Glomerular visceral epithelial cell (primary cell): ENCODE results near the gene ALX3.
"Not testable (repeated sequence)": the region's sequence is repeated elsewhere in the genome, so short reads cannot be mapped to it uniquely, and the experiment has no call there.

ENCODE experiments used
- DNase-seq: peaks from one replicate; pipeline ENCODE4 v3.0.0-alpha.2; 2016; ENCODE audit errors: extremely low spot score

Gene ALX3

GRCh38 chr1:110089561-110090275 is 19.2 kb upstream of the ALX3 start:
- no peak for DNase-seq

GRCh38 chr1:110088739-110089316 is 18.4 kb upstream of the ALX3 start:
- no peak for DNase-seq

DNA sequence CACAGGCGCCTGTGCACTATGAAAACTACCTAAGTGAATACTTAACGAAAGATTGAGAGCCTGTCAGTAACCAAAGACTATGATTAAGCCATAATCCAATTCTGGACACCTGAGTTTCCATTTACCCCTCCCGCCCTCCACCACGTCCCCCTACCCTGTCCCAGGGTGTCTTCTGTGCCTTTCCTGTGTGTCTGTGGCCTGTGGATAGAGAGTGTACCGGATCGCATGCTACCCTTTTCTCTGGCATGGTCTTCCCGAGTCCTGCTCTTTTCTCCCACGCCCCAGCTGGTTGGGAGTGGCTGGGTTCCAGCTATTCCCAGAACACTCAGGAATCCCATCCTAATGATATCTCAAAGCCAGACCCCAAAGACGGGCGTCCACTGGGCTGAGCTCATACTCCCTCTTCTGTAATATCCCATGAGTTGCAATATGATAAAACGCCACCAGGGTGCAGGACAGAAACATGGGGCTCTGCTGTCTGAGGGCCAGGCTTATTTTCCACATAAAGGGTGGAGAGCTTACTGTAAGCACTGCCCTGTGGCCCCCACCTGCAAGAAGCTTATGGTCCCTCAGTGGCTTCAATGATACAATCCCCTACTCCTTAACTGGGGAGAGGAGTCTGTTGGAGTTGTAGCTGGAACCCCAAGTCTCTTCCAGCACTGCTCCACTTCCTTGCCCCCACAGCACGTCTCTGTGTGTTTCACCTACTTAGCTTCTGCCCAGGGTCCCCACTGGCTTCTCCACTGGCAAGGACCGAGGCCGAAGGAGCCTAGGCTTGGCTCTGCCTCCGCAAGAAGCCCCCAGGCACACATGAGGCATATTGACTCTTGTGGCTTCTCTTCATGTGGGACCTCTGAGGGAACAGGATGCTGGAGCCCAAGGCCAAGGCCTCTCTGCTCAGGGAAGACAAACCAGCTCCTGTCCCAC is 17.6 kb upstream of the ALX3 start:
- peak; percentile 51 for DNase-seq

- DNase-seq: no peak
Observed at GRCh38 chr1:110086961-110087360, 16.5 kb upstream of the ALX3 start.

GRCh38 chr1:110085671-110086070 is 15.2 kb upstream of the ALX3 start:
- DNase-seq: no peak

DNA sequence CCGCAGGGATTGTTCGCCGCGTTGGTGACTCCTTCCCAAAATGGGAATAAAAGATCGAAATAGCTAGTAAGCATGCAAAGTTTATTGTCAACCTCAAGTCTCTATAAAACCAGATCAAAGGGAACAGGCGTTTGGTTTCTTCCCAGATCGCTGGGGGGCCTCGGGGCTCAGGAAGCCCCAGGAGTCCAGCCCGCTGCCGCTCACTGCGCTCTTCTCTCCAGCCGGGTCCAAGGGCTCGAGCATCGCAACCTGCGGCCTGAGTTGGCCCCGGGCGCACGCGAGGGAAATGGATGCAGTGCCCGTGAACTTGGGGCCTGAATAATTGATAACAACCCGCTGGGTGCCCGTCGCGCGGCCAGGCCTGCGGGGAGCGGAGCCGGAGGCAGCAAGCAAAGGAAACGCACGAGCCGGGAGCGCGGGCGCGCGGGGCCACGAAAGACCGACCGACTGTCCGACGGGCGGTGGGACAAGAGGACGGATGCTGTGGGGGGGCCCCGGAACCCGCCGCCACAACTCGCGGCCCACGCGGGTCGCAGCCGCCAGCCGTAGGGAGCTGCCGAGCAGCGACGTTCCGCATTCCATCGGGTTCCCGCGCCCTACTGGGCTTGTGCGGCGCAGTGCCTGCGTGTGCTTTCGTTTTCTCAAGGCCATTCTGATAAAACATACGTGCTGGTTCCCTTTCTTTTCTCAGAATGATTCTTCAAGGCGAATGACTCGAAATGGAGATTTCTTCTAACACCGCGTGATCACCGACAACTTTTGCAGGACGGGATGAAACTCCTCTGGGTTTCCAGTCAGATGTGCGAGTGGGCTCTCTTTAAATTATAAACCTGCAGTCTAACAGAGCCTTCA is 14.0 kb upstream of the ALX3 start:
- no peak for DNase-seq

GRCh38 chr1:110083866-110084226 is 13.4 kb upstream of the ALX3 start:
- no peak for DNase-seq

DNA sequence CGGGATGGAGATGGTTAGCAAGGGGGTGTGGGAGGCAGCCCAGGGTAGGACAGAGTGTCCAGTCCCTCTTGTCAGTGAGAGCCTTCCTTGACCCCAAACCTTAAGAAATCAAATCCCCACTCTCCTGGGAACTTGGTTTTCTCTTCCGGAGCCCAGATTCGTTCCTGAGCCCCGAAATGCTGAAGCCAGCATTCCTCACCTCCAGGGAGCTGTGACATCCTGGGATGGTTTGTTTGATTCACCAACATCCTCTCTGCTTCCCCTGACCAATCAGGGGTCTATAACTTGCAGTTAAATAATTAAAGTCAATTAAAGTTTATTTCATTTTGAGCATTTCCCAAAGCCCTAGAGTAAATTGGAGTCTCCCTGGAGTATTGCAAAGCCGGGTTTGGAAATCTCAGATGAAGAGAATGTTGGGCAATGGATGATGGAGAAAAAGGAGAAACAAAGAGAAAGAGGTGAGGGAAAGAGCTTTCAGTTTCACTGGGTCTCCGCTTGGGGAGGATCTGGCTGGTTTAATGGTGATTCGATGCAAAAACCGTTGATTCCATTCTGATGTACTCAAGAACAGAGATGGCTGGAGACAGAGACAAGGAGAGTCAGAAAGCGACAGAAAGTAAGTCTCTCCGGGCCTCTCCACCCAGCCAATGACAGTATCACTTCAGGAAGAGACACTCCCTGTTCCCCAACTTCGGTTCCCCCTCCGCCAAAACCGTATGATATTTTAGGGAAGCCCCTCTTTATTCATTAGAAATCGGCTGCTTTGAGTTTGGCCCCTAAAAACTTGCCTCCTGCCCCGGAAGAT is 12.8 kb upstream of the ALX3 start:
- DNase-seq: no peak

- DNase-seq: no peak
Observed at GRCh38 chr1:110082477-110082876, 12.0 kb upstream of the ALX3 start.

DNA sequence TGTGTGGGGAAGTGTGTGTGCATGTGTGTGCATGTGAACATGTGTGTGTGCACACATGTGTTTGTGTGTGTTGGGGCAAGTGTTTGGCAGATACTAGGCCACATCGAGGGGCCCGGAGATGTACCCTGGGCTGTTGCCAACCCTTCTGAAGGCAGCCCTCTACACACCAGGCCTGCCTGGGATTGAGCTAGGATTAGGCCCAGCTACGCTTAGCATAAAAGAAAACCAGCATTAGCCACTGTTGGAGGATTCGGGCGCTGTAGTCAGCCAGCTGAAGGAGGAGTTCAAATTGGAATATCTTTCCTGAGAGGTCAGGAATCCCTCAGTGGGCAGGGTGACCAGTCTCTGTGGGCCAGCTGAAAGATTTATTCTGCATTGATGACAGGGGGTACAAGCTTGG is 10.6 kb upstream of the ALX3 start:
- DNase-seq: no peak

DNA sequence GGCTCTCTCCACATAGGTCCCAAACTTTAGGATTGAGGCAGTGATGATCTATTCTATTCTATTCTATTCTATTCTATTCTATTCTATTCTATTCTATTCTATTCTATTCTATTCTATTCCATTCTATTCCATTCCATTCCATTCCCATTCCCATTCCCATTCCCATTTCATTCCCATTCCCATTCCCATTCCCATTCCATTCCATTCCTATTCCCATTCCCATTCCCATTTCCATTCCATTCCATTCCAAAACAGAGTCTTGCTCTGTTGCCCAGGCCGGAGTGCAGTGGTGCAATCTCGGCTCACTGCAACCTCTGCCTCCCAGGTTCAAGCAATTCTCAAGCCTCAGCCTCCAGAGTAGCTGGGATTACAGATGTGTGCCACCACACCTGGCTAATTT is 9.5 kb upstream of the ALX3 start:
- not testable (repeated sequence) for DNase-seq

DNA sequence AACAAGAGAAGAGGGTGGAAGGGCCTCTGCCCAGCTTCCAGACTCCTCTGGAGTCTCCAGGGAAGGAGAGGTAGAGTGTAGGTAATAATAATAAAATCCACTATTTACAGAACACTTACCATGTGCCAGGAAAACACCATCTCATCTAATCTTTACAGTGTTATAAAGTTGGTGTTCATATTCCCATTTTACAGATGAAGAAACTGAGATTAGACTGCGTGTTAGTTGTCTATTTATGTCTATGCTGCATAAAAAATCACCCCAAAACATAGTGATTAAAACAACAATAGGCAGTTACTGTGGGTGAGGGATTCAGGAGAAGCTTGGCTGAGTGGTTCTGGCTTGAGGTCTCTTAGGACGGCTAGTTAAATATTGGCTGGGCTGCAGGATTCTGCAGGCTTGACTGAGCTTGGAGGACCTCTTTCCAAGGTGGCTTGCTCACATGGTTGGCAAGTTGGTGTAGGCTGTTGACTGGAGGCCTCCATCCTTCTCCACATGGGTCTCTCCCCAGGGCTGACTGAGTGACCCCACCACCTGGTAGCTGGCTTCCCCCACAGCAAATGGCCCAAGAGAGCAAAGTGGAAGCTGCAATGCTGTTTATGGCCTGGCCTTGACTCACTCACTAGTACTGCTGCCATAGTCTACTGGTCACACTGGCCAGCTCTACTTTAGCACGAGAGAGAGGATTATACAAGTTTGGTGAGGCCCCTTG is 6.5 kb upstream of the ALX3 start:
- no peak for DNase-seq

GRCh38 chr1:110074166-110074565 is 3.7 kb upstream of the ALX3 start:
- DNase-seq: no peak

DNA sequence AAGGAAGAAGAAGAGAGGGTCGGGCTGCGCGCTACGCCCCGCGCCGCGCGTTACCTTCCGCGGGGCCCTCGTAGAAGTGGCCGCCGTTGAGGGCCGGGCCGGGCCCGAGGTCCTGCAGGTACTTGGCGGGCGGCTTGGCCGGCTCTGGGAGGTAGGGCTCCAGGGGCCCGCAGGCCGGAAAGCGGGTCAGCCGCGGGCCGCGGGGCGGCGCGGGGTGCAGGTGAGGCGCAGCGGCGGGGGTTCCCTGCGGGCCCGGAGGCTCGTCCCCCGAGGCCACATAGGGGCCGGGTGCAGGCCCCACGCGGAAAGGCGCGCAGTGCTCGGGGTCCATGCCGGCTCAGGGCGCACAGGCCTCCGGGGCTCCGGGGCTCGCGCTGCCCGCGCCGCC is 196 bp downstream of the ALX3 start:
- no peak for DNase-seq

- DNase-seq: no peak
Observed at GRCh38 chr1:110069404-110070281, 829 bp downstream of the ALX3 start.

DNA sequence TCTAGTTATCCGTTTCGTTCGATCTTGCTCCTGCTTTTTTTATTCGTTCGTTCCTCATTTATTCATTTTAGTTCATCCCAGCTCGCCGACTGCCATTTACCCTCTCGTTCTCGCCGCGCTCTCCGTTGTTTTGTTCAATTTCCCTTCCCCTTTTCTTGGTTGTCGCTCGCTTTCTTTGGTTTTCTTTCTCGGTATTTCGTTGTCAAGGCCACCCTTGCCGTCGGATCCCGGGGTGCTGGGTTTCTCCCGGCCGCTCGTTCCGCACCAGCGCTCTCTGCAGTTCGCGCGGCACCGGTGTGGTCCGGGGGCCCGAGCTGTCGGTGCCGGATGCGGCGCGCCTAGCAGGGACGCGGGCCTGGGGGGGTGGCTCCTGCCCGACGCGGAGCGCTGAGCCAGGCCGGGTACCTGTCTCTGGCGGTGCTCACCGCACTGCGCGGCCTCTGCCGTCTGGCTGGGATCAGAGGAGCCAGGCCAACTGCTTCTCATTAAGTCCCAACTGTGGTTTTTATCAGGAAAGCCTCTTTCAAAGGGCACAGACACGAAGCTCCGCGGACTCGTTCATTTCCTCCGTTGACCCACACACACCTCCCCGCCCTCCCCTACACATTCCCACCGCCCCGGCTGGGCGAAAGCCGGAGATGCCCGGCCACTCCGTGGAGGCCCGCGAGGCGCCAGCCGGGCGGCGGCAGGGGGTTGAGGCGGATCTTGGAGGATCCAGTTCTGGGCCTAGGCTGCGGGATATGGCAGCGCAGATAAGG is 1.6 kb downstream of the ALX3 start:
- DNase-seq: no peak

DNA sequence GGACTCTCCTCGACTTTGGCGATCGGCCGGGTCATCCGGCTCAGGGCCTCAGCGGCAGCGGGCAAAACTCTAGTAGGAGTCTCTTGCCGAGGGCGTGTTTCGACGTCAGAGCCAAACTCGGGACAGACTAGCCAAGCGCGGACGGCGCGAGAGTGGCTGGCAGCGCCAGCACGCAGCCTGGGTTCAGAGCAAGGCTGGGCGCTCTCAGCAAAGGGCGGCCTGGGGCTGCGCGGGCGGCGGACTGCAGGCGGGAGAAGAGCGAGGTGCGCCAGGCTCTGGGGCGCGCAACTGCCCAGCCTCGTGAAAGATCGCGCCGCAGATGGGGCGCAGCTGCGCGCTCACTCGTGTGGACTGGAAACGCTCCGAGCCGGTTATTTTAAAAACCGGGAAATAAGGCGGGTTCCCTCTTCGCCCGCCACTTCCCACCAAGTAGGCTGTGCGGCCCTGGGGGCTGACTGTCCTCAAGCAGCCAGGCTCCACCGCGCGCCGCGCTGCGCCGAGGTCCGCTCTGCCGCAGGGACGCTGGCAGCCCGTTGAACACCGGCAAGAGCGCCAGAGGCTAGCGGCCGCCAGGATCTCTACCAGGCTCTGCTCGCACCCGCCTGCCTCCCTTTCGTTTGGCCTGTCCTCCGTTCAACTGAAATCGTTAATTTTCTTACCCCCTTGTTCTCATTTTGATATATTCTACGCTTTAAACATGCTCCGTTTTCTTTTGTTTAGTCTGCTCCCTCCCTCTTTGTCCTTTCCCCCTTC is 2.4 kb downstream of the ALX3 start:
- DNase-seq: peak; percentile 11

GRCh38 chr1:110067479-110067892 is 3.0 kb downstream of the ALX3 start:
- DNase-seq: no peak
